A549 (cell line): ENCODE results near the gene NUB1.

ENCODE experiments used
- MAX ChIP-seq: IDR thresholded peaks from 2 replicates; pipeline ENCODE4 v1.6.1; 2012
- RAD21 ChIP-seq, 2 experiments: fragments of >200 bp in 1 of 2; sonication (Bioruptor Twin) in 1 of 2; formaldehyde crosslinking in 1 of 2; IDR thresholded peaks in 1 of 2; conservative IDR thresholded peaks in 1 of 2; 2 replicates in 1 of 2; 3 replicates in 1 of 2; pipeline ENCODE4 v1.6.1; 2012 to 2018; ENCODE audit warnings: inconsistent platforms in 1 of 2

- TF ChIP-seq RAD21 (conservative IDR thresholded peaks at IDR 0.05 in 1 of 2, IDR thresholded peaks at IDR 0.05 in 1 of 2) (no peak), MAX (no peak)
These were observed 39.8 kb upstream of the NUB1 start for GRCh38 chr7:151301471-151302462.
